A673 (cell line): ENCODE data around the gene NME2. TPM values are rescaled to one million over a fixed set of nuclear protein-coding genes. Genes with fewer than 3 reads are reported as not detected.

ENCODE experiments used
- BruUV-seq: library from RNA; stranded (reverse); fragments of 400-500 nt; replicated peaks from 2 replicates; lab custom pipeline; 2021; lab: Mats Ljungman, UMichigan
- CTCF ChIA-PET: fragments of 300-600 bp; sonication (Branson Sonifier 250); formaldehyde crosslinking; loops from one replicate; lab custom pipeline; 2022; ENCODE audit warnings: antibody characterized with exemption; lab: Charles Lee
- POLR2A ChIA-PET: fragments of 300-600 bp; sonication (Branson Sonifier 250); formaldehyde crosslinking; loops from one replicate; lab custom pipeline; 2022; ENCODE audit warnings: antibody characterized with exemption; ENCODE audit not compliant: low non-redundant PET; lab: Charles Lee
- DNase-seq: peaks from one replicate; pipeline ENCODE4 v3.0.0-alpha.2; 2015; ENCODE audit warnings: low spot score
- H3K27ac ChIP-seq: fragments of 200-600 bp; sonication (generic); 2 replicates; pipeline ENCODE4 v1.5.1; 2016; ENCODE audit warnings: mixed run types, low read depth, mild to moderate bottlenecking, mixed read lengths, antibody characterized with exemption, low read length; ENCODE audit not compliant: poor library complexity, severe bottlenecking
- H3K27me3 ChIP-seq: fragments of 200-600 bp; sonication (generic); replicated peaks from 2 replicates; pipeline ENCODE4 v1.6.1; 2017; ENCODE audit warnings: mixed run types, low read depth, mild to moderate bottlenecking, mixed read lengths, antibody characterized with exemption, low read length; ENCODE audit not compliant: insufficient read depth, poor library complexity
- H3K36me3 ChIP-seq: fragments of 200-600 bp; sonication (generic); 2 replicates; pipeline ENCODE4 v1.6.1; 2016; ENCODE audit warnings: mixed run types, mild to moderate bottlenecking, mixed read lengths, antibody characterized with exemption, low read length; ENCODE audit not compliant: insufficient read depth, poor library complexity, severe bottlenecking
- H3K4me1 ChIP-seq: fragments of 200-600 bp; sonication (generic); 2 replicates; pipeline ENCODE4 v1.6.1; 2017; ENCODE audit warnings: mixed run types, mild to moderate bottlenecking, mixed read lengths, antibody characterized with exemption, low read length; ENCODE audit not compliant: insufficient read depth, poor library complexity, severe bottlenecking
- H3K4me3 ChIP-seq: fragments of 200-600 bp; sonication (generic); 2 replicates; pipeline ENCODE4 v1.5.1; 2016; ENCODE audit warnings: low read depth, mixed run types, mild to moderate bottlenecking, mixed read lengths, low read length; ENCODE audit not compliant: poor library complexity, severe bottlenecking
- H3K9me3 ChIP-seq: fragments of 200-600 bp; sonication (generic); 2 replicates; pipeline ENCODE4 v1.6.1; 2016; ENCODE audit warnings: mixed run types, low read depth, mild to moderate bottlenecking, mixed read lengths, antibody characterized with exemption, low read length; ENCODE audit not compliant: poor library complexity, severe bottlenecking
- CTCF ChIP-seq: fragments of 300-800, 200-600 bp; sonication (generic); conservative IDR thresholded peaks from 2 replicates; pipeline ENCODE4 v1.5.1; 2017; ENCODE audit warnings: low read depth, mild to moderate bottlenecking, antibody characterized with exemption, low read length, moderate library complexity, mixed read lengths
- EZH2 ChIP-seq: fragments of 200-600 bp; sonication (generic); IDR thresholded peaks from 2 replicates; pipeline ENCODE4 v1.6.1; 2017; ENCODE audit warnings: borderline replicate concordance, low read depth, mild to moderate bottlenecking, mixed read lengths, antibody characterized with exemption, low read length; ENCODE audit not compliant: poor library complexity, severe bottlenecking
- intact Hi-C: fragments of 100-400 bp; cut with micrococcal nuclease; formaldehyde crosslinking; loops from one replicate; pipeline ENCODE4 v1.10.0; 2022; ENCODE audit not compliant: unreplicated experiment
- total RNA-seq: library from RNA; stranded (reverse); gene quantifications from 2 replicates; pipeline ENCODE4 v1.2.3, GENCODE V29; 2021

The NME2 gene
- total RNA-seq, 1 experiment from 2014 or later = 776 TPM

- Histone ChIP-seq H3K9me3 (no peaks in the 10 kb centered on the region), H3K36me3 (peaks cover 34% of the 10 kb centered on the region), H3K27me3 (no peaks in the 10 kb centered on the region), H3K27ac (no peak overlapping the region), H3K4me3 (no peak overlapping the region), H3K4me1 (no peaks in the 10 kb centered on the region)
- ChIA-PET CTCF (no interaction called here), POLR2A (no interaction called here)
- BruUV-seq = no TSS peak
- TF ChIP-seq CTCF (no peak), EZH2 (no peak)
- intact Hi-C loops = no loop called here
- DNase-seq = no peak
Measured at GRCh38 chr17:51189162-51189561, 23.0 kb downstream of the NME2 start.

- TF ChIP-seq EZH2 (no peak), CTCF (no peak)
Measured at GRCh38 chr17:51189628-51190027, 23.4 kb downstream of the NME2 start.

GRCh38 chr17:51191895-51192294 is 25.7 kb downstream of the NME2 start:
- ChIA-PET POLR2A (no interaction called here), CTCF (no interaction called here)
- DNase-seq = no peak

More at GRCh38 chr17:51189628-51190027, 23.4 kb downstream of the NME2 start:
- CTCF ChIA-PET = no interaction called here
- POLR2A ChIA-PET = no interaction called here
- Histone ChIP-seq H3K36me3 (peaks cover 36% of the 10 kb centered on the region), H3K4me1 (no peaks in the 10 kb centered on the region), H3K27me3 (no peaks in the 10 kb centered on the region), H3K9me3 (no peaks in the 10 kb centered on the region), H3K27ac (no peak overlapping the region), H3K4me3 (no peak overlapping the region)
- intact Hi-C loops = no loop called here
- no peak for DNase-seq
- BruUV-seq = no TSS peak

More at GRCh38 chr17:51191895-51192294, 25.7 kb downstream of the NME2 start:
- H3K27ac ChIP-seq = no peak overlapping the region
- intact Hi-C loops = no loop called here
- no TSS peak for BruUV-seq
- TF ChIP-seq CTCF (no peak), EZH2 (no peak)
- H3K27me3 ChIP-seq = no peaks in the 10 kb centered on the region
- H3K36me3 ChIP-seq = peaks cover 45% of the 10 kb centered on the region
- no peaks in the 10 kb centered on the region for H3K4me1 ChIP-seq
- no peaks in the 10 kb centered on the region for H3K9me3 ChIP-seq
- H3K4me3 ChIP-seq = no peak overlapping the region
